ENCODE results near the gene KIZ.
"Not testable (repeated sequence)": the region's sequence is repeated elsewhere in the genome, so short reads cannot be mapped to it uniquely, and the experiment has no call there.

Gene KIZ

DNA sequence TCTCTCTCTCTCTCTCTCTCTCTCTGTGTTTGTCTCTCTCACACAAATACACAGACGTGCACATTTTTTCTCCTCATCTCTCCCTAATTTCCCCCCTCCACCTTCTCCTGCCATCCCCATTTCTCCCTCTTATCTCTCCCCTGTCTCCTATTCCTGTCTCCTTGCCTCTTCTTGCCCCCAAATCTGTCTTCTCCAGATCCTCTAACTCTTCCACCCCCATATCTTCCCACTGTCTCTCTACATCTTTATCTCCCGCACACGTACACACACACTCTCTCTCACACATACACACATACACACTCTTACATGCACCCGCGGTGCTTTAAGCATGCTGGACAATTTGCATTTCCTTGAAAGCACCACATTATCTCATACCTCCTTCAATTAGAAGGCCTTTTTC lies 15.9 kb downstream of the KIZ start:
- FAIRE-seq: no peak

DNA sequence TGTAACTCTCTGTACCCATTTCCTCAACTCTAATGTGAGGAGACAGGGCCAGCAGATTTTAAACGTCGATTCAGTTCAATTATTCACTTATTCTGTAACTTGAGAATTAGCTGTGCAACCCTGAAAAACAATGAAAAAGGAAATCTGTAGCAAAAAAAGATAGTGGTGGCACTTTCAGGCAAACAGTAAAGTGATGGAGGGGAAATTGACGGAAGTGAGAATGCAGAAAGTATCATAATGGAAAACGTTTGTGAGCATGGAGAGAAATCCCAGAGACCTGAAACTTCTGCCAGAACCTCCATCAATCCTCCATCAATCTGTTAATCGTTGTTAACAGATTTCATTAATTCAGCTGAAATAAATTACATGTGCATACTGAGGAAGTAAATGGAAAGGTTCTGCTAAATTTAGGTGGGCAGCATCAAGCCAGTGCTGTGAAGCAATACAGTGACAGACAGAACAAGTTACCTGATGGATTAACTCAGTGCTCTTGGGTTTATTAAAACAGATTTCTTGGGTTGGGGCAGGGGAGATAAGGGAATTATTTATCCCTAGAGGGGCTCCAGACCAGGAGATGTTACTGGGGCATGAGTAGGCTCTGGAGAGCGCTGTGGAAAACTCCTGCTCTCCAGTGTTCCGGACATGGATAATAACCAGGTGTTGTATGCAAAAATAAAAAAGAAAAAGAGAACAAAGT lies 17.5 kb downstream of the KIZ start:
- no peak for FAIRE-seq

DNA sequence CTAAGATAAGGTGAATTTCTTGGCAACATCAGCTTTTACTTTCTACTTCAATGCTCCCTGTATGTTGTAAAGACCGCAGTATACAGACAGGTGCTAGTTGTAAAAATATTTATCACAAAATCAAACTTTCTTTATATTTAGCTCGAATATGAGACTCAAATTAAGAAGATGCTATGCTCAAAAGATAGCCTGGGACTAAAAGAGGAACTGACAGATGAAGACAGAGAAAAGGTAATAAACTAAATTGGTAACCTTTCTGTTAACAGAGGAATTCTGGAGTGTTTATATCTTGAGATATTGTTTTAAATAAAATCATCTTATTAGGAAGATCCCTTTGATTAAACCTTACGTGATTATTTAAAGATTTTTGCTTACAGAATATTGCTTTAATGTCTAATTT lies 19.5 kb downstream of the KIZ start:
- FAIRE-seq: no peak

DNA sequence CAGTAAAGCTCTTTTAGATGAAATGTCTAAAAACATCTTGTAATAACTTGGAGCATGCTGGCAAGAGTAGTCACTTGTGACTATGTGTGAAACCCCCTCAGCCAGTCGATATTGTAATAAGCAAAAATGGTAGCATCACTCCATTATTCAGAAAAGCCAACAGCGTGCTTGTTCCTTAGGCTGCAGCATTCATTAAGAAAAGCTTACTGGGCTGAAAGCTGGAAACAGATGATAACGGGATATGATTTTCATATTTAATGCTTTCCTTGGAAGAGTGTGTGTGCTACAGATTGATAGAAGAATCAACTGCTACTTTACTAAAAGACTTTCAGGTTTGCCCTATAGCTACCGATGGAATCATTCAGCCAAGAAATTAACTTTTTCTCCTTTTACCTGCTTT lies 20.3 kb downstream of the KIZ start:
- no peak for FAIRE-seq

DNA sequence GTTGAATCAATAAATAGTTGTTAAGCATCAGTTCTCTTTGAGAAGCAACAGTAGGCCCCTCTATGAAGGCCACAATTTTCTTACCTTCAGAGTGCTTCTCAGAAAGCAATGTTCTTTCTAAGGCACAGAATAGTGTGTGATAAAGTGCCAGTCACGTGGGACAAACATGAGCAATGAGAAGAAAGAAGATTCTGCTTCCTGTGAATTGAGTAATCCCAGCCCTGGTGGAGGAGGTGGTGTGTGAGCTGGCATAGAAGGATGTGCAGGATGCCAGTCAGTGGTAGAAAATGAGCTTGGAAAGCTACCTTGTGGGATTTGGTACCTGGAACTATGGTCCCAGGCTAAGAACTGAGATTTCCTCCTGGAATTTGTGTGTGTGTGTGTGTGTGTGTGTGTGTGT lies 21.7 kb downstream of the KIZ start:
- FAIRE-seq: no peak

DNA sequence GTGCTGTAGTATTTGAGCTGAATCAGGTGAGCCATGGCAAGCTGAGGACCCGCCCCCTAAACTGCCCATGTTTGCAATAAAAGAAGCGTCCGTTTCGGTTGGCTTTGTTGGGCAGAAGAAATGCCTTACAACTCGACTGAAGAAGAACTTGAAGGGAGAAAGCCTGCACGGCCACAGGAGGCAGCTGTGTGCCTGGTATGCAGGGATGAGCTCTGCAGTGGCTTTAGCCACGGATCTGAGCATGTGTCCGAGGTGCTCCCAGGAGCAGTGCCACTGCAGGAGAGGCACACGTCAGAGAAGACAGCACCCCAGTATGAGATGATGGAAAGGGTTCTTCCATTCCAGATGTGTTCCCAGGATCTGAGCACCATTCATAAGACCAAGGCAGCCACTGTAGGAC lies 23.5 kb downstream of the KIZ start:
- no peak for FAIRE-seq

DNA sequence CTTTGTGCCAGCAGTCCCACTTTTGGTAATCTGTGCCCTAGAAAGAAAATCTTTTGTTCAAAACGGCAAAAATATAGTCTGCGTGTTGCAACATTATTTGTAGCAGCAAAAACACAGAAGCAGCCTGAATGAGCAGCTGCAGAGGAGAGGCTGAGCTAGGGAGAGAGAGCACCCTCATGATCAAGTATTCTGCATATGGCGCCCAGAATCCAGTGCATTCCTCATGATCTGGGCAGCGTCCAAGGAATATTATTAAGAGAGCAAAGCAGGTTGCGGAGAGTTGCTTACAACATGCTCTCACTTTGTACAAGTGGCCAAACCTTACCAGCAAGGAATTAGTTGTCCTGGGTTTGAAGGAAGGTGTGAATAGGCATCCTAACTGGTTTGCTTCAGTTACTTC lies 25.9 kb downstream of the KIZ start:
- FAIRE-seq: no peak

DNA sequence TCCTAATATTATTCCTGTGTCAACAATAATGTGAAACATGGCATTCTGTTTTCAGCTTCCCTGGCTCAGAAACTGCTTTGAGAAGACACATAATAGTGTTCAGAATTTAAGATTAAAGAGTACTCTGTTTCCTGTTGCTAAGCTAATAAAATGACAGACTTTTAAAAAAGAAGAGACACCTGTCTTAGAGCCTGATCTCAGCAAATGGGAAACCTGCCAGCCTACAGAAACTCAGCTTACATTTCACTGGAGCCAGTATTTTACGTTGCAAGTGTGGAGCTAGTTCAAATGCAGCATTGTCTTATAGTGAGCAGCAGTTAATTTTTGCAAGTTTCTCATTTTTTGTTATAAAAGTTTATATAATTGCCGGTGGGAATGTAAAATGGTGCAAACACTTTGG lies 28.8 kb downstream of the KIZ start:
- FAIRE-seq: no peak

DNA sequence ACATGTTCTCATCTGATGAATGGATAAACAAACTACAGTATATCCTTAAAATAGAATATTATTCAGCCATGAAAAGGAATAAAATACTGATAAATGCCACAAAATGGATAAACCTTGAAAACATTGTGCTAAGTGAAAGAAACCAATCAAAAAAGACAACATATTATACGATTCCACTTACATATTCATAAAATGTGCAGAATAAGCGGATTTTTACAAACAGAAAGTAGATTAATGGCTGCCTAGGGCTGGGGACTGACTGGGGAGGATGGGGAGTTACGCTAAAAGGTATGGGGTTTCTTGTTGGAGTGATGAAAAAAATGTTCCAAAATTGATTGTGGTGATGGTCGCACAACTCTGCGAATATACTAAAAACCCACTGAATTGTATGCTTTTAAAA lies 29.4 kb downstream of the KIZ start:
- FAIRE-seq: no peak

DNA sequence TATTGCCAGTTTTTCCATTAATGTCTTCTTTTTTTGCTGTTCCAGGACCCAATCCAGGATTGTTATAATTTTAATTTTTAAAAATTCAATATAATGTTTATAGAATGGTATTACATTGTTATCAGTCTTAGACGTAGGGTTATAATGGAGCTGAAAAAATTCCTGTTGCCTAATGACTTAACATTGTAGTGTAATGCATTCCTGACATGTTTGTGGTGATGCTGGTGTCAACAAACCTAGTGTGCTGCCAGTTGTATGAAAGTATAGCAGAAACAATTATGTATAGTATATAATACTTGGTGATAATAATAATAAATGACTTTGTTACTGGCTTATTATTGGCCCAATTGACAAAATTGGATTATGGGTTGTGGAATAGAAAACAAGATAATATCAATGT lies 30.4 kb downstream of the KIZ start:
- FAIRE-seq: no peak

DNA sequence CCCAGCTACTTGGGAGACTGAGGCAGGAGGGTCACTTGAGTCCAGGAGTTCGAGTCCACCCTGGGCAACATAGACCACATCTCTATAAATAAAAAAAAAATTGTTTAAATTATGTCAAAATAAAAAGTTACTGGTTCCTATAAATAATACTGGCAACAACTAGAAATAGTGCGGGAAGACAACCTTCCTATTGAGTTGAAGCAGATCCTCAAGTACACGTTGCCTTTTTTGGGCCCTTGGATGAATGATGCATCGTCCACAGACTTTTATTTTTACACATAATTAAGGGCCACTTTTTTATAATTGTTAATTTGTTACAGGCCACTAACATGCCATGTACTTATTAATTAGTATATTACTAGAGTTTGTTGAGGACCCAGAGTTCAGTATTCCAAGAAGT lies 31.1 kb downstream of the KIZ start:
- FAIRE-seq: no peak

DNA sequence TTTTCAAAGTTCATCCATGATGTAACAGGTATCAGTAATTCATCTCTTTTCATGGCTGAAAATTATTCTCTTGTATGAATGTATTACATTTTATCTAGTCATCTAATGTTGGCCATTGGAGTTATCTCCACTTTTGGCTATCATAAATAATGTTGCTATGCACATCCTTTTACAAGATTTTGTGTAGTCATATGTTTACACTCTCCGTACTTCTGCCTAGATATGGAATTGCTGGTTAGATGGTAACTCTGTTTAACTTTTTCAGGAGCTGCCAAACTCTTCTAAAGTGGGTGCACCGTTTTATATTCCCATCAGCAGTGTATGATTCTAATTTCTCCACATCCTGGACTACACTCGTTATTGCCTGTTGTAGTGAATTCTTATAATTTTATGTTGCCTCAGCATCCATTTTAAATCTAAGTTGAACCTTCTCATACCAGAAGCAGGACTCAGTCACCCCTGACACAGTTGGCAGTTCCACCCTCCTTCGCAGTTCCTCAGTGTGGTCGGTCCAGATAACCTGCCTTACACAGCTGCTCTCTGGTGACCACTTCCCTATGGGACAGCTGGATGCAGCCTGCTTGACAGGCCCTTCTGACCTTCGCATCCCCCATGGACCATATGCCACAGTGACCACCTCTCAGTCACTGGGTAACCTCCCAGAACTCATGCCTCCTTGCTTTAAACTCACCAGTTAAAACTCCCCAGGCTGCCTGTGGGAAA lies 33.9 kb downstream of the KIZ start:
- no peak for FAIRE-seq

DNA sequence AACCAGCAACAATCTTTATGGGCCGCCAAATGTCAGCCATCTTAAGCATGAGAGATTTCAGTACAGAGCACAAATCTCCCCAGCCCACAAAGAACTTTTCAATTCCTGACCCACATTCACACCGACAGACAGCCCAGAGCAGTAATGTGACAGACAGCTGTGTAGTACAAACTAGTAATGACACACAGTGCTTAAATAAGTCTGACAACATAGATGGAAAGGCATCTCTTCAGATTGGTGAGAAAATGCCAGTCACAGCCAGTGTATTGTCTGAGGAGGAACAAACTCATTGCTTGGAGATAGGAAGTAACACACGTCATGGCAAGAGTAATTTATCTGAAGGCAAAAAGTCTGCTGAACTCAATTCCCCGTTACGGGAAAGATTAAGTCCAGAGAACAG lies 36.0 kb downstream of the KIZ start:
- FAIRE-seq: no peak

DNA sequence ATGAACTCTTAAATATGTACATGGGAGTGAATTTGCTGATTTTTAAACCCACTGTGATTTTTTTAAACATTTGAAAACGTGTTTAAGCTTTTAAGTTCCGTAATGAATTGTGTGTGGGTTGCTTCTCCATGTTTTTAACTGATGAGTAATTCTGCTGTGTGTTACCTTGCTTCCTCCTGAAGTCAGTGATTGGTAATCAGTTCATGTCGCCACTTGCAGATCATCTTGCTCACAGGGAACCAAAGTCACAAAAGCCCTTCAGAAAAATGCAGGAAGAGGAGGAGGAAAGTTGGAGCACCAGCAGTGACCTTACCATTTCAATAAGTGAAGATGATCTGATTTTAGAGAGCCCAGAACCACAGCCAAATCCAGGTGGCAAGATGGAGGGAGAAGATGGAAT lies 36.7 kb downstream of the KIZ start:
- FAIRE-seq: no peak

DNA sequence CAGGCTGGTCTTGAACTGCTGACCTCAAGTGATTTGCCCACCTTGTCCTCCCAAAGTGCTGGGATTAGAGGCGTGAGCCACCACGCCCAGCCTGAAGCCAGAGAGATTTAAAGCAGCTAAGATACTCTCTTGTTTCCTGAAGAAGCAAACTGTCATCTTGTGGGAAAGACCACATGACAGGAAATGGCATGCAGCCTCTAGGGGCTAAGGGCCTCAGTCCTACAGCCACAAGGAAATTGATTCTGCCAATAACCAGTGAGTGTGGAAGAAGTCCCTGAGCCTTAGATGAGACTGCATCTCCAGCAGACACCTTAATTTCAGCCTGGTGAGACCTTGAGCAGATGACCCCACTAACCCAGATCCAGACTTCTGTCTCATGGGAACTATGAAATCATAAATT lies 40.9 kb downstream of the KIZ start:
- no peak for FAIRE-seq

DNA sequence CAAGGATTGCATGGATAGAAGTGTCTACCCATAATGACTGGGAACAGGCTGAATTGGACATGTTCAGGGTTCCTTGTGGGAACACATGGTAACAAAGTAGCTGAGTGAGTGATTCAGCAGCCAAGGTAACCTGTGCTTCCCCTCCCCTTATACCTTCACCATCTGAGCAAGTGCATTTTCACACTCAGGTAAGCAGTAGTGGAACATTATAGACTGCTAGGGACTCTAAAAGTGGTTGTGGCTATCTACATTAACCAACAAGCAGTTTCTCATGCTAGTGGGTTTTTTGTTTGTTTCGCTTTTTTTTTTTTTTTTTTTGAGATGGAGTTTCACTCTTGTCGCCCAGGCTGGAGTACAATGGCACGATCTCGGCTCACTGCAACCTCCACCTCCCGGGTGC lies 41.4 kb downstream of the KIZ start:
- no peak for FAIRE-seq

DNA sequence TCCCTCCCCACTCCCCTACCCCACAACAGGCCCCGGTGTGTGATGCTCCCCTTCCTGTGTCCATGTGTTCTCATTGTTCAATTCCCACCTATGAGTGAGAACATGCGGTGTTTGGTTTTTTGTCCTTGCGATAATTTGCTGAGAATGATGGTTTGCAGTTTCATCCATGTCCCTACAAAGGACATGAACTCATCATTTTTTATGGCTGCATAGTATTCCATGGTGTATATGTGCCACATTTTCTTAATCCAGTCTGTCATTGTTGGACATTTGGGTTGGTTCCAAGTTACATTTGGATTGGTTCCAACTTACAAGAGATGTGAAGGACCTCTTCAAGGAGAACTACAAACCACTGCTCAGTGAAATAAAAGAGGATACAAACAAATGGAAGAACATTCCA lies 42.2 kb downstream of the KIZ start:
- FAIRE-seq: not testable (repeated sequence)

DNA sequence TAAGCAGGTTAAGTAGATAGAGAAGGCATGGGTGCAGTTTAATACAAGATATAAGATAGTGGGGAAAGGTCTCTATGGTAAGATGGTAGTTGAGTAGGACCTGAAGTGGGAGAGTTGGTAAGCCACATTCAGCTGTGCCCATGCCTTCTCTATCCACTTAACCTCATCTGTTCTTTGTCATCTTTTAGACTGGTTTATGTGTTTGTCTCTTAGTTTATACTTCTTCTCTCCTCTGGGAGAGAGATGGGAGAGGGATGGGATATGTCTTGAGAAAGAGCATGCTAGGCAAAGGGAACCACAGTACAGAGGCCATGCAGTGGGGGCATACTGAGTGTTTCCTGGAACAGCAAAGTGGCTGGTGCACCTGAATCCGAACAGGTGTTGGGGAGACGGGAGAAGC lies 46.7 kb downstream of the KIZ start:
- no peak for FAIRE-seq

DNA sequence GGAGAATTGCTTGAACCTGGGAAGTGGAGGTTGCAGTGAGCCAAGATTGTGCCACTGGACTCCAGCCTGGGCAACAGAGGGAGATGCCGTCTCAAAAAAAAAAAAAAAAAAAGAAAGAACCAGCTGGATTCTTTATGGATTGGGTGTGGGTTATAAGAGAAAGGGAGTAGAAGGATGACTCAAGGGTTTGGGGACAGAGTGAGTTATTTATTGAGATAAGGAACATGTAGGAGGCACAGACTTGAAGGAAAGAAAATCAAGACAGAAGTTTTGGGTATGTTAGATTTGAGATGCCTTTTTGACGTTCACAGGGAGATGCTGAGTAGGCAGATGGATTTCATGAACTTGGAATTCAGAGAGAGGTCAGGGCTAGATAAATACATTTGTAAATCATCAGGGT lies 47.6 kb downstream of the KIZ start:
- FAIRE-seq: no peak

DNA sequence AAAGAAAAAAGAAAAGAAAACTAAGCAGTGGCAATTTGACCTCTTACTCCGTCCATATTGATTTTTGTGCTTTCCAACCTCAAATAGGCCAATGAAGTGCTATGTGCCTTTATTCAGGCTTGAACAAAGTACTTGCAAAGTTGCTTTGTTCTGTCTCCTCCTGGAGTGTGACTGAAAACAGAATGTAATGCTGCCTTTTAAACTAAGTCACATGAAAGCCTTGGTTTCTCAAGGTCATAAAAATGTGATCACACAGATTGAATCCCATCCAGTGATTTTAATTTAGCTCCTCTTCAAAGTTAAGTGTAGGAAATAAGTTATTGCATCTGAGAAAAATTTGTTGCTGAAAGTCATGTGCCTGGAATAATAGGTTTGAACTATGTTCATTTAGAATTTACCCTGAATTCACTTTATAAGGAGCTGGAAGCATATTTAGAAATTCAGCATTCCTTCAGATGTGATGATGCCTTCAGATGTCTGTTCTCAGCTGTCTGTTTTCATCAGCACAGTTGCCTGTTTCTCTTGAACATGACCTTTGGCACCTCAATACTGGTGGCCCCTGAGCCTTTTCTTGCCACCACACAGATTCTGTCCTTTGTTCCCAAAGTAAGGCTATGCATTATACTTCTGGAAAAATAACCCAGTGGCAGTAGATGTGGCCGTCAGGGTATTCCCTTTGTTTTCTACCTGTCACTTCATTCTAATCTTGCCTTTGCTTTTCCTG lies 48.8 kb downstream of the KIZ start:
- FAIRE-seq: no peak

DNA sequence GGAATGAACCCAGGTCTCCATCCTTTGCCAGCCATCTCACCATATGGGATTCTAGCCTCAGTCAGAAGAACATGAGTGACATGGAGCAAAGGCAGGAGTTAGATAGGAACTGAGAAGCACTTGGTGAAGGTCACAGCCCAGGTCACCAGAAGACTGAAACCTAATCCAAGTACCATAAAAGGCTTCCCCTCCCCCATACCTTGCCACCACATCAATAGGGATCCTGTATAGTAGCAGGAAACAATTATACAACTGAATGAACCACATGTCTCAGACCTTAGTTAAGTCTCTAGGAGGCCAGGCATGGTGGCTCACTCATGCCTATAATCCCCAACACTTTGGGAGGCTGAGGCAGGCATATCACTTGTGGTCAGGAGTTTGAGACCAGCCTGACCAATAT lies 49.6 kb downstream of the KIZ start:
- no peak for FAIRE-seq

DNA sequence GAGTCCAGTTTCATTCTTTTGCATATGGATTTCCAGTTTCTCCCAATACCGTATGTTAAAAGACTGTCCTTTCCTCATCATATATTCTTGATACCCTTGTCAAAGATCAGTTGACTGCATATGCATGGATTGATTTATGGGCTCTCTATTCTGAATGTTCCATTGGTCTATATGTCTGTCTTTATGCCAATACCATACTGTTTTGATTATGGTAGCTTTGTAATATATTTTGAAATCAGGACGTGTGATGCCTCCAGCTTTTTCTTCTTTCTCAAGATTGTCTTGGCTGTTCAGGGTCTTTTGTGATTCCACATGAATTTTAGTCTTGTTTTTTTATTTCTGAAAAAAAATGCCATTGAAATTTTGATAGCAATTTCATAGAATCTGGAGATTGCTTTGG lies 51.9 kb downstream of the KIZ start:
- FAIRE-seq: no peak

DNA sequence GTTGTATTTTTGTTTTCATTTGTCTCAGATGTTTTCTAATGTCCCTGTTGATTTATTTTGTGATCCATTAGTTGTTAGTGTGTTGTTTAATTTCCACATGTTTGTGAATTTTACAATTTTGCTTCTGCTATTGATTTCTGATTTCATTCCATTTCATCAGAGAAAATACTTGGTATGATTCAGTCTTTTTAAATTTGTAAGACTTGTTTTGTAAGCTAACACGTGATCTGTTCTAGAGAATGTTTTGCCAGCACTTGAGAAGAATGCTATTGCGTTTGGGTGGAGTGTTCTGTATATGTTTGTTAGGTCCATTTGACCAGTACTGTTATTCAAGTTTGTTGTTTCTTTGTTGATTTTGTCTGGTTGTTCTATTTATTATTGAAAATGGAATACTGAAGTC lies 53.9 kb downstream of the KIZ start:
- FAIRE-seq: no peak

DNA sequence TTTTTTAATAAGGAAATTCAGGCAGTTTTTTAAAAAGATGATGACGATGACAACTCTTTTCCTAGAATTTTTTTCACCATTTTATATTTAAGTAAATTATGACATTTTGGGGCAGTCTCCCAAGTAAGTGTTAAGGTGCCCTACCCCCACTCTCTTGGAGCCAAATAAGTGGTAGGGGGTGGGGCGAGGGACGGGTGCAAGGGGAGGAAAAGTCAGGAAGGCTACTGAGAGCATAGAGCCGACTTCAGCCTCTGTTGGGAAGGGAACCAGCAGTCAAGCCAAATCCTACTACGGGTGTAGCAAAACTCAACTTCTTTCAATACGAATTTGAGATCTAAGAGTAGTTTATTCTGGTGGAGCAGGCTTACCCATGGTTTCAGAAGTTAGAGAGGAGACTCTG lies 54.4 kb downstream of the KIZ start:
- FAIRE-seq: no peak

Data from TTC549 (cell line).